Measurements from ENCODE around the gene HCK. TPM values are rescaled to one million over a fixed set of nuclear protein-coding genes. Genes with fewer than 3 reads are reported as not detected.

The HCK gene
- total RNA-seq, 1 donor from 2014 or later, result 0.34 TPM

GRCh38 chr20:32079655-32080109 lies 27.6 kb downstream of the HCK start:
- no peaks in the 10 kb centered on the region for H3K79me2 ChIP-seq (ENCODE audit: insufficient read depth, low read length)
- no peak overlapping the region for H3K9ac ChIP-seq (ENCODE audit: low read length)
- no peak overlapping the region for H2AFZ ChIP-seq (ENCODE audit: low read depth, low read length)
- no peaks in the 10 kb centered on the region for H3K4me1 Mint-ChIP-seq (ENCODE audit: low read depth, unreplicated experiment)
- no peaks in the 10 kb centered on the region for H4K20me1 ChIP-seq (ENCODE audit: insufficient read depth, low read length)
- no peaks in the 10 kb centered on the region for H3K36me3 Mint-ChIP-seq (ENCODE audit: low read depth, unreplicated experiment)
- no peak for FAIRE-seq
- no peak overlapping the region for H3K27ac Mint-ChIP-seq (ENCODE audit: unreplicated experiment)
- no peaks in the 10 kb centered on the region for H3K9me3 ChIP-seq (ENCODE audit: insufficient read depth, low read depth, low read length)
- TF ChIP-seq EZH2 (IDR thresholded peaks at IDR 0.05; ENCODE audit: insufficient read depth, low read length) (no peak), CTCF (IDR thresholded peaks at IDR 0.05; ENCODE audit: insufficient read depth, low read depth, low read length) (no peak)
- H3K27me3 ChIP-seq (ENCODE audit: insufficient read depth, low read length), result peaks cover 43% of the 10 kb centered on the region
- no peak overlapping the region for H3K27ac ChIP-seq (ENCODE audit: low read depth, low read length)
- H3K4me2 ChIP-seq (ENCODE audit: low read length), result no peak overlapping the region
- H3K36me3 ChIP-seq (ENCODE audit: insufficient read depth, low read length), result no peaks in the 10 kb centered on the region
- H3K9me3 Mint-ChIP-seq (ENCODE audit: unreplicated experiment), result peaks cover 4% of the 10 kb centered on the region
- no peaks in the 10 kb centered on the region for H3K4me1 ChIP-seq (ENCODE audit: insufficient read depth, low read length)
- DNase-seq (ENCODE audit: low read depth), result no peak
- no peak overlapping the region for H3K4me3 ChIP-seq (ENCODE audit: insufficient read depth, low read depth, low read length)
- H3K27me3 Mint-ChIP-seq (ENCODE audit: low read depth, unreplicated experiment), result peaks cover 55% of the 10 kb centered on the region
- H3K4me3 Mint-ChIP-seq (ENCODE audit: unreplicated experiment), result no peak overlapping the region

GRCh38 chr20:32080783-32081182 lies 28.7 kb downstream of the HCK start:
- Mint-ChIP-seq H3K9me3 (ENCODE audit: unreplicated experiment) (peaks cover 4% of the 10 kb centered on the region), H3K27ac (ENCODE audit: unreplicated experiment) (peak overlapping the region; percentile 19), H3K36me3 (ENCODE audit: low read depth, unreplicated experiment) (no peaks in the 10 kb centered on the region), H3K27me3 (ENCODE audit: low read depth, unreplicated experiment) (peaks cover 52% of the 10 kb centered on the region), H3K4me3 (ENCODE audit: unreplicated experiment) (no peak overlapping the region), H3K4me1 (ENCODE audit: low read depth, unreplicated experiment) (no peaks in the 10 kb centered on the region)
- no peaks in the 10 kb centered on the region for H3K79me2 ChIP-seq (ENCODE audit: insufficient read depth, low read length)
- DNase-seq (ENCODE audit: low read depth) (no peak), FAIRE-seq (no peak)
- no peak overlapping the region for H3K9ac ChIP-seq (ENCODE audit: low read length)
- H3K27me3 ChIP-seq (ENCODE audit: insufficient read depth, low read length), result peaks cover 38% of the 10 kb centered on the region
- no peaks in the 10 kb centered on the region for H3K36me3 ChIP-seq (ENCODE audit: insufficient read depth, low read length)
- no peak overlapping the region for H3K27ac ChIP-seq (ENCODE audit: low read depth, low read length)
- H3K4me2 ChIP-seq (ENCODE audit: low read length), result no peak overlapping the region
- H2AFZ ChIP-seq (ENCODE audit: low read depth, low read length), result no peak overlapping the region
- H3K4me3 ChIP-seq (ENCODE audit: insufficient read depth, low read depth, low read length), result no peak overlapping the region
- H3K4me1 ChIP-seq (ENCODE audit: insufficient read depth, low read length), result no peaks in the 10 kb centered on the region
- no peaks in the 10 kb centered on the region for H3K9me3 ChIP-seq (ENCODE audit: insufficient read depth, low read depth, low read length)
- no peaks in the 10 kb centered on the region for H4K20me1 ChIP-seq (ENCODE audit: insufficient read depth, low read length)
- TF ChIP-seq EZH2 (IDR thresholded peaks at IDR 0.05; ENCODE audit: insufficient read depth, low read length) (no peak), CTCF (IDR thresholded peaks at IDR 0.05; ENCODE audit: insufficient read depth, low read depth, low read length) (no peak)

- Histone ChIP-seq H4K20me1 (ENCODE audit: insufficient read depth, low read length) (no peaks in the 10 kb centered on the region), H3K79me2 (ENCODE audit: insufficient read depth, low read length) (no peaks in the 10 kb centered on the region), H3K9me3 (ENCODE audit: insufficient read depth, low read depth, low read length) (no peaks in the 10 kb centered on the region), H2AFZ (ENCODE audit: low read depth, low read length) (no peak overlapping the region), H3K9ac (ENCODE audit: low read length) (no peak overlapping the region), H3K4me2 (ENCODE audit: low read length) (no peak overlapping the region), H3K27me3 (ENCODE audit: insufficient read depth, low read length) (peaks cover 33% of the 10 kb centered on the region), H3K4me1 (ENCODE audit: insufficient read depth, low read length) (no peaks in the 10 kb centered on the region), H3K27ac (ENCODE audit: low read depth, low read length) (no peak overlapping the region), H3K36me3 (ENCODE audit: insufficient read depth, low read length) (no peaks in the 10 kb centered on the region), H3K4me3 (ENCODE audit: insufficient read depth, low read depth, low read length) (no peak overlapping the region)
- no peak overlapping the region for H3K4me3 Mint-ChIP-seq (ENCODE audit: unreplicated experiment)
- no peak for DNase-seq (ENCODE audit: low read depth)
- H3K27me3 Mint-ChIP-seq (ENCODE audit: low read depth, unreplicated experiment), result peaks cover 40% of the 10 kb centered on the region
- no peak overlapping the region for H3K27ac Mint-ChIP-seq (ENCODE audit: unreplicated experiment)
- H3K4me1 Mint-ChIP-seq (ENCODE audit: low read depth, unreplicated experiment), result no peaks in the 10 kb centered on the region
- H3K9me3 Mint-ChIP-seq (ENCODE audit: unreplicated experiment), result peaks cover 4% of the 10 kb centered on the region
- no peak for FAIRE-seq
- no peak for TF ChIP-seq CTCF (IDR thresholded peaks at IDR 0.05; ENCODE audit: insufficient read depth, low read depth, low read length)
- no peak for TF ChIP-seq EZH2 (IDR thresholded peaks at IDR 0.05; ENCODE audit: insufficient read depth, low read length)
- H3K36me3 Mint-ChIP-seq (ENCODE audit: low read depth, unreplicated experiment), result no peaks in the 10 kb centered on the region
Measured at GRCh38 chr20:32083469-32083868, 31.4 kb downstream of the HCK start.
